ENCODE results near the gene ZNF580. TPM values are rescaled to one million over a fixed set of nuclear protein-coding genes. Genes with fewer than 3 reads are reported as not detected.

The ZNF580 gene
- total and polyA plus RNA-seq, 9 of the 15 experiments (the other 6 are each of a cell fraction or from before 2014, with no cell fraction given) = 2.3 to 47.4 (median 6.0) TPM

DNA sequence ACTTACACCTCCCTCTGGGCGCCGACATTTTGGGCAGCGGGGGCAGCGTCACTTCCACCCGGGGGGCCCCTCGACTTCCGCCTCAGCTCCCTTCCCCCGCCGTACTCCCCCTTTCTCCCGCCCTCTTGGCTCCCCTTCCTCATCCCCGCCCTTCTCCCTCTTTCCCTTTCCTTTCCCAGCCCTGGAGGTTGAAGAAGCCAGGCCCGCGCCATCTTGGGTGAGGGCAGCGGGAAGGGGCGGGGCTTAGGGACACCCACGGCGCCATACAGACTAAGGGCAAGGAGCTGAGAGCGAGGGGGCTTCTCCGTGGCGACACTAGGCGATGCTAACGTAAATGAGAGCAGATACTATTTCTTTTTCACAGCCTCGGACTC, 41.3 kb upstream of the ZNF580 start, which contains the start of gene FIZ1 (continued):
- TF ChIP-seq, protein P1, sequence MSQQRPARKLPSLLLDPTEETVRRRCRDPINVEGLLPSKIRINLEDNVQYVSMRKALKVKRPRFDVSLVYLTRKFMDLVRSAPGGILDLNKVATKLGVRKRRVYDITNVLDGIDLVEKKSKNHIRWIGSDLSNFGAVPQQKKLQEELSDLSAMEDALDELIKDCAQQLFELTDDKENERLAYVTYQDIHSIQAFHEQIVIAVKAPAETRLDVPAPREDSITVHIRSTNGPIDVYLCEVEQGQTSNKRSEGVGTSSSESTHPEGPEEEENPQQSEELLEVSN (IDR thresholded peaks at IDR 0.05; ENCODE audit: borderline replicate concordance in 1 of 2, extremely low read depth in 1 of 2, insufficient read depth in 1 of 2, insufficient read length in 1 of 2, low read depth in 1 of 2, low read length in 1 of 2, poor library complexity in 1 of 2, severe bottlenecking in 1 of 2) = no peak
- TF ChIP-seq ESRRA (IDR thresholded peaks at IDR 0.05; ENCODE audit: borderline replicate concordance, low read depth) (peak; percentile 32; the same call in 1 of the 2 replicates), ZNF57 (CRISPR knock-in tag; IDR thresholded peaks at IDR 0.05) (no peak), CREBBP (IDR thresholded peaks at IDR 0.05; ENCODE audit: low read depth, low read length) (no peak), PURB (CRISPR knock-in tag; IDR thresholded peaks at IDR 0.05; ENCODE audit: low read depth) (no peak), NFATC3 (IDR thresholded peaks at IDR 0.05) (no peak), ZNF133 (CRISPR knock-in tag; IDR thresholded peaks at IDR 0.05) (no peak), KDM5B (IDR thresholded peaks at IDR 0.05; ENCODE audit: insufficient replicate concordance, low read depth, low read length) (peak; percentile 4), HMGN3 (IDR thresholded peaks at IDR 0.05; ENCODE audit: borderline replicate concordance, extremely low read depth, insufficient read length, low read depth, low read length) (no peak), YY1 (IDR thresholded peaks at IDR 0.05; ENCODE audit: borderline replicate concordance in 1 of 3, control insufficient read depth in 1 of 3, extremely low read depth in 1 of 3, insufficient read depth in 3 of 3, insufficient read length in 1 of 3, insufficient replicate concordance in 2 of 3, low read depth in 1 of 3, low read length in 2 of 3) (peak in 2 of 3 experiments; percentile 91 to 93), ZNF282 (CRISPR knock-in tag; IDR thresholded peaks at IDR 0.05) (no peak), IFI16 (CRISPR knock-in tag; IDR thresholded peaks at IDR 0.05) (no peak), TFAM (CRISPR knock-in tag; conservative IDR thresholded peaks at IDR 0.05) (no peak), ZBTB7A (IDR thresholded peaks at IDR 0.05; ENCODE audit: borderline replicate concordance, control insufficient read depth, low read depth, low read length) (peak; percentile 72; the same call in 1 of the 2 replicates), ZNF41 (CRISPR knock-in tag; conservative IDR thresholded peaks at IDR 0.05) (no peak), FOS (IDR thresholded peaks at IDR 0.05; ENCODE audit: extremely low read depth, insufficient read length) (no peak), SAFB2 (IDR thresholded peaks at IDR 0.05; ENCODE audit: borderline replicate concordance, low read depth, low read length, severe bottlenecking) (no peak), ZBTB17 (CRISPR knock-in tag; IDR thresholded peaks at IDR 0.05) (no peak)
- TF ChIP-seq, protein P2, sequence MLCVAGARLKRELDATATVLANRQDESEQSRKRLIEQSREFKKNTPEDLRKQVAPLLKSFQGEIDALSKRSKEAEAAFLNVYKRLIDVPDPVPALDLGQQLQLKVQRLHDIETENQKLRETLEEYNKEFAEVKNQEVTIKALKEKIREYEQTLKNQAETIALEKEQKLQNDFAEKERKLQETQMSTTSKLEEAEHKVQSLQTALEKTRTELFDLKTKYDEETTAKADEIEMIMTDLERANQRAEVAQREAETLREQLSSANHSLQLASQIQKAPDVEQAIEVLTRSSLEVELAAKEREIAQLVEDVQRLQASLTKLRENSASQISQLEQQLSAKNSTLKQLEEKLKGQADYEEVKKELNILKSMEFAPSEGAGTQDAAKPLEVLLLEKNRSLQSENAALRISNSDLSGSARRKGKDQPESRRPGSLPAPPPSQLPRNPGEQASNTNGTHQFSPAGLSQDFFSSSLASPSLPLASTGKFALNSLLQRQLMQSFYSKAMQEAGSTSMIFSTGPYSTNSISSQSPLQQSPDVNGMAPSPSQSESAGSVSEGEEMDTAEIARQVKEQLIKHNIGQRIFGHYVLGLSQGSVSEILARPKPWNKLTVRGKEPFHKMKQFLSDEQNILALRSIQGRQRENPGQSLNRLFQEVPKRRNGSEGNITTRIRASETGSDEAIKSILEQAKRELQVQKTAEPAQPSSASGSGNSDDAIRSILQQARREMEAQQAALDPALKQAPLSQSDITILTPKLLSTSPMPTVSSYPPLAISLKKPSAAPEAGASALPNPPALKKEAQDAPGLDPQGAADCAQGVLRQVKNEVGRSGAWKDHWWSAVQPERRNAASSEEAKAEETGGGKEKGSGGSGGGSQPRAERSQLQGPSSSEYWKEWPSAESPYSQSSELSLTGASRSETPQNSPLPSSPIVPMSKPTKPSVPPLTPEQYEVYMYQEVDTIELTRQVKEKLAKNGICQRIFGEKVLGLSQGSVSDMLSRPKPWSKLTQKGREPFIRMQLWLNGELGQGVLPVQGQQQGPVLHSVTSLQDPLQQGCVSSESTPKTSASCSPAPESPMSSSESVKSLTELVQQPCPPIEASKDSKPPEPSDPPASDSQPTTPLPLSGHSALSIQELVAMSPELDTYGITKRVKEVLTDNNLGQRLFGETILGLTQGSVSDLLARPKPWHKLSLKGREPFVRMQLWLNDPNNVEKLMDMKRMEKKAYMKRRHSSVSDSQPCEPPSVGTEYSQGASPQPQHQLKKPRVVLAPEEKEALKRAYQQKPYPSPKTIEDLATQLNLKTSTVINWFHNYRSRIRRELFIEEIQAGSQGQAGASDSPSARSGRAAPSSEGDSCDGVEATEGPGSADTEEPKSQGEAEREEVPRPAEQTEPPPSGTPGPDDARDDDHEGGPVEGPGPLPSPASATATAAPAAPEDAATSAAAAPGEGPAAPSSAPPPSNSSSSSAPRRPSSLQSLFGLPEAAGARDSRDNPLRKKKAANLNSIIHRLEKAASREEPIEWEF (CRISPR knock-in tag; IDR thresholded peaks at IDR 0.05) = no peak
- TF ChIP-seq, protein P3, sequence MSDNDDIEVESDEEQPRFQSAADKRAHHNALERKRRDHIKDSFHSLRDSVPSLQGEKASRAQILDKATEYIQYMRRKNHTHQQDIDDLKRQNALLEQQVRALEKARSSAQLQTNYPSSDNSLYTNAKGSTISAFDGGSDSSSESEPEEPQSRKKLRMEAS (CRISPR knock-in tag; IDR thresholded peaks at IDR 0.05) = peak; percentile 64; the same call in 1 of the 2 replicates
- TF ChIP-seq, protein P4, sequence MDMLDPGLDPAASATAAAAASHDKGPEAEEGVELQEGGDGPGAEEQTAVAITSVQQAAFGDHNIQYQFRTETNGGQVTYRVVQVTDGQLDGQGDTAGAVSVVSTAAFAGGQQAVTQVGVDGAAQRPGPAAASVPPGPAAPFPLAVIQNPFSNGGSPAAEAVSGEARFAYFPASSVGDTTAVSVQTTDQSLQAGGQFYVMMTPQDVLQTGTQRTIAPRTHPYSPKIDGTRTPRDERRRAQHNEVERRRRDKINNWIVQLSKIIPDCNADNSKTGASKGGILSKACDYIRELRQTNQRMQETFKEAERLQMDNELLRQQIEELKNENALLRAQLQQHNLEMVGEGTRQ (CRISPR knock-in tag; IDR thresholded peaks at IDR 0.05) = no peak
